BJ (cell line): ENCODE data around the gene PTPRE. TPM values are rescaled to one million over a fixed set of nuclear protein-coding genes. Genes with fewer than 3 reads are reported as not detected.

Experiments
- CTCF ChIA-PET: fragments of 350-600 bp; formaldehyde crosslinking; extraction: SDS; loops from one replicate; lab custom pipeline; 2021; ENCODE audit warnings: antibody characterized with exemption, inconsistent platforms; lab: Yijun Ruan, JAX
- POLR2A ChIA-PET: fragments of 300-600 bp; sonication (Branson Sonifier 250); formaldehyde crosslinking; extraction: SDS; loops from one replicate; lab custom pipeline; 2021; ENCODE audit warnings: antibody characterized with exemption; lab: Charles Lee
- DNase-seq: peaks from one replicate; pipeline ENCODE4 v3.0.0-alpha.2; 2011; ENCODE audit warnings: low read depth
- H3K27me3 ChIP-seq: 2 replicates; pipeline ENCODE4 v1.6.0; 2011; ENCODE audit warnings: low read length; ENCODE audit not compliant: control insufficient read depth, insufficient read depth
- H3K36me3 ChIP-seq: 2 replicates; pipeline ENCODE4 v1.5.1; 2011; ENCODE audit warnings: low read length; ENCODE audit not compliant: control insufficient read depth, insufficient read depth
- H3K4me3 ChIP-seq: 2 replicates; pipeline ENCODE4 v1.5.1; 2011; ENCODE audit warnings: low read depth, mild to moderate bottlenecking, control low read depth, low read length
- CTCF ChIP-seq: IDR thresholded peaks from 2 replicates; pipeline ENCODE4 v1.5.1; 2011; ENCODE audit warnings: low read depth, mild to moderate bottlenecking, control low read depth, inconsistent platforms, low read length, moderate library complexity; ENCODE audit not compliant: insufficient read depth
- polyA plus RNA-seq: library from polyadenylated mRNA; depleted of rRNA; stranded (reverse); fragments of >200 nt; gene quantifications from 2 replicates; pipeline ENCODE4 v1.2.3, GENCODE V29; 2011

The PTPRE gene
- polyA plus RNA-seq, 1 experiment = 0.09 TPM

GRCh38 chr10:127916826-127917225, 9.9 kb downstream of the PTPRE start:
- Histone ChIP-seq H3K36me3 (no peaks in the 10 kb centered on the region), H3K4me3 (no peak overlapping the region), H3K27me3 (no peaks in the 10 kb centered on the region)
- ChIA-PET CTCF (interaction anchor here (2.0 kb wide), 1 partner anchor 10 kb away, joined by 6 read pairs; the partner anchor contains the start of gene PTPRE), POLR2A (no interaction called here)
- DNase-seq = no peak
- no peak for TF ChIP-seq CTCF

GRCh38 chr10:127918572-127918971, 11.7 kb downstream of the PTPRE start:
- CTCF ChIA-PET = interaction anchor here (2.0 kb wide), 1 partner anchor 12 kb away, joined by 6 read pairs; the partner anchor contains the start of gene PTPRE
- Histone ChIP-seq H3K4me3 (no peak overlapping the region), H3K27me3 (no peaks in the 10 kb centered on the region), H3K36me3 (no peaks in the 10 kb centered on the region)
- POLR2A ChIA-PET = no interaction called here
- DNase-seq = no peak
- no peak for TF ChIP-seq CTCF

GRCh38 chr10:127919418-127920271, 12.7 kb downstream of the PTPRE start:
- Histone ChIP-seq H3K4me3 (no peak overlapping the region), H3K36me3 (no peaks in the 10 kb centered on the region), H3K27me3 (no peaks in the 10 kb centered on the region)
- ChIA-PET POLR2A (no interaction called here), CTCF (interaction anchor here (1.2 to 3.4 kb wide), 2 partner anchors 13 to 91 kb away, joined by 3 to 13 read pairs; partner anchors contain the start of gene PTPRE)
- no peak for DNase-seq
- TF ChIP-seq CTCF = 0 out of 2 replicates have a peak, but pooled peaks have one; percentile 14

GRCh38 chr10:127920306-127921074, 13.6 kb downstream of the PTPRE start:
- Histone ChIP-seq H3K36me3 (no peaks in the 10 kb centered on the region), H3K4me3 (no peak overlapping the region), H3K27me3 (no peaks in the 10 kb centered on the region)
- POLR2A ChIA-PET = no interaction called here
- no peak for TF ChIP-seq CTCF
- CTCF ChIA-PET = interaction anchor here (1.2 to 3.4 kb wide), 2 partner anchors 13 to 90 kb away, joined by 3 to 13 read pairs; partner anchors contain the start of gene PTPRE
- no peak for DNase-seq
